Lower lobe of right lung (tissue), 2 donors: ENCODE measurements around the gene SAFB2. TPM values are rescaled to one million over a fixed set of nuclear protein-coding genes. Genes with fewer than 3 reads are reported as not detected.
"Not testable (repeated sequence)": the region's sequence is repeated elsewhere in the genome, so short reads cannot be mapped to it uniquely, and the experiment has no call there.

Source experiments
- ATAC-seq, 2 donors: fragments of 200-7000 bp; cut with Tn5 transposase; one replicate each; pipeline ENCODE4 v1.9.1; 2020 to 2022; ENCODE audit warnings: mild to moderate bottlenecking in 2 of 2, moderate library complexity in 2 of 2
- DNase-seq: peaks from one replicate; pipeline ENCODE4 v3.0.0-alpha.2; 2020
- H3K27ac ChIP-seq: fragments of 200-600 bp; one replicate; pipeline ENCODE4 v1.8.0; 2022
- H3K27me3 ChIP-seq: fragments of 200-600 bp; one replicate; pipeline ENCODE4 v1.8.0; 2022; ENCODE audit warnings: low read depth
- H3K36me3 ChIP-seq: fragments of 200-600 bp; one replicate; pipeline ENCODE4 v1.8.0; 2022; ENCODE audit warnings: mild to moderate bottlenecking
- H3K4me1 ChIP-seq: fragments of 200-600 bp; one replicate; pipeline ENCODE4 v1.8.0; 2022
- H3K4me3 ChIP-seq: fragments of 200-600 bp; one replicate; pipeline ENCODE4 v1.8.0; 2022; ENCODE audit warnings: mild to moderate bottlenecking
- H3K9me3 ChIP-seq: fragments of 200-600 bp; one replicate; pipeline ENCODE4 v1.8.0; 2022
- intact Hi-C: fragments of 100-400 bp; cut with DNase I; formaldehyde crosslinking; loops from one replicate; pipeline ENCODE4 v1.11.0; 2022
- total RNA-seq: library from RNA; stranded (reverse); fragmentation: NEBNext Ultra II Directional; extraction: Animal tissue kit (Norgen Biotek cat#: 25700); gene quantifications from one replicate; pipeline ENCODE4 v1.2.1, GENCODE V29; 2021
- TF ChIP-seq, protein P1 (sequence below): fragments of 200-600 bp; IDR thresholded peaks from one replicate; pipeline ENCODE4 v1.8.0; 2022; ENCODE audit warnings: antibody characterized with exemption, mild to moderate bottlenecking
- donor health status: DM: no; HTN: yes; CAD: no; lungs with severe emphysema.

The SAFB2 gene
- total RNA-seq, 1 donor from 2014 or later: 81.8 TPM

DNA sequence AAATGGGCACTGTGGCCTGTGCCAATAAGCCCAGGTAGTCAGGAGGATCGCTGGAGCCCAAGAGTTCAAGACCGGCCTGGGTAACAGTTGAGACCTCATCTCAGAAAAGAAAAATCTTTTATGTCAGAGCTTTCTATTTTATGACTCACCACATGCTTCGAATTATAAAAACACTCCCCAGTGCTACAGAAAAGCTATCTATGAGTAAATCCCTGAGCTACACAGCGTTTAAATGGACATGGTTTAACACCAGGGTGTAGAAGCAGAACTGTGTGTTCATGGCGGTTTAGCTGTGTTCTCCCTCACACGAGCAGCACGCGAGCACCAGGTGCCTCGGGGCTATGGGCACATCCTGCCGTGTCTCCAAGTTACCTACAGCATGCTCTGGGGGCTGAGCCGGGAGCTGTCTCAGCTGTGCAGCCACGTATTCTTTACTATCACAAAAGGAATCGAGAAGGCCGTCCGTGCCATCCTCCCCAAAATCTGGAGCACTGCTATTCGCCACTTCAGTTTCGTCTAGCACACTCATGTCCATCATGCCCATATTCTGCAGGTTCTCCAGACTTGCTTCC lies 6.7 kb downstream of the SAFB2 start:
- Histone ChIP-seq H3K9me3 (no peaks in the 10 kb centered on the region), H3K27me3 (no peaks in the 10 kb centered on the region), H3K4me1 (peaks cover 27% of the 10 kb centered on the region), H3K4me3 (no peak overlapping the region), H3K36me3 (peaks cover 93% of the 10 kb centered on the region), H3K27ac (no peak overlapping the region)
- DNase-seq (no peak), ATAC-seq (no peak)
- intact Hi-C loops: no loop called here
- TF ChIP-seq, protein P1, sequence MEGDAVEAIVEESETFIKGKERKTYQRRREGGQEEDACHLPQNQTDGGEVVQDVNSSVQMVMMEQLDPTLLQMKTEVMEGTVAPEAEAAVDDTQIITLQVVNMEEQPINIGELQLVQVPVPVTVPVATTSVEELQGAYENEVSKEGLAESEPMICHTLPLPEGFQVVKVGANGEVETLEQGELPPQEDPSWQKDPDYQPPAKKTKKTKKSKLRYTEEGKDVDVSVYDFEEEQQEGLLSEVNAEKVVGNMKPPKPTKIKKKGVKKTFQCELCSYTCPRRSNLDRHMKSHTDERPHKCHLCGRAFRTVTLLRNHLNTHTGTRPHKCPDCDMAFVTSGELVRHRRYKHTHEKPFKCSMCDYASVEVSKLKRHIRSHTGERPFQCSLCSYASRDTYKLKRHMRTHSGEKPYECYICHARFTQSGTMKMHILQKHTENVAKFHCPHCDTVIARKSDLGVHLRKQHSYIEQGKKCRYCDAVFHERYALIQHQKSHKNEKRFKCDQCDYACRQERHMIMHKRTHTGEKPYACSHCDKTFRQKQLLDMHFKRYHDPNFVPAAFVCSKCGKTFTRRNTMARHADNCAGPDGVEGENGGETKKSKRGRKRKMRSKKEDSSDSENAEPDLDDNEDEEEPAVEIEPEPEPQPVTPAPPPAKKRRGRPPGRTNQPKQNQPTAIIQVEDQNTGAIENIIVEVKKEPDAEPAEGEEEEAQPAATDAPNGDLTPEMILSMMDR: no peak

DNA sequence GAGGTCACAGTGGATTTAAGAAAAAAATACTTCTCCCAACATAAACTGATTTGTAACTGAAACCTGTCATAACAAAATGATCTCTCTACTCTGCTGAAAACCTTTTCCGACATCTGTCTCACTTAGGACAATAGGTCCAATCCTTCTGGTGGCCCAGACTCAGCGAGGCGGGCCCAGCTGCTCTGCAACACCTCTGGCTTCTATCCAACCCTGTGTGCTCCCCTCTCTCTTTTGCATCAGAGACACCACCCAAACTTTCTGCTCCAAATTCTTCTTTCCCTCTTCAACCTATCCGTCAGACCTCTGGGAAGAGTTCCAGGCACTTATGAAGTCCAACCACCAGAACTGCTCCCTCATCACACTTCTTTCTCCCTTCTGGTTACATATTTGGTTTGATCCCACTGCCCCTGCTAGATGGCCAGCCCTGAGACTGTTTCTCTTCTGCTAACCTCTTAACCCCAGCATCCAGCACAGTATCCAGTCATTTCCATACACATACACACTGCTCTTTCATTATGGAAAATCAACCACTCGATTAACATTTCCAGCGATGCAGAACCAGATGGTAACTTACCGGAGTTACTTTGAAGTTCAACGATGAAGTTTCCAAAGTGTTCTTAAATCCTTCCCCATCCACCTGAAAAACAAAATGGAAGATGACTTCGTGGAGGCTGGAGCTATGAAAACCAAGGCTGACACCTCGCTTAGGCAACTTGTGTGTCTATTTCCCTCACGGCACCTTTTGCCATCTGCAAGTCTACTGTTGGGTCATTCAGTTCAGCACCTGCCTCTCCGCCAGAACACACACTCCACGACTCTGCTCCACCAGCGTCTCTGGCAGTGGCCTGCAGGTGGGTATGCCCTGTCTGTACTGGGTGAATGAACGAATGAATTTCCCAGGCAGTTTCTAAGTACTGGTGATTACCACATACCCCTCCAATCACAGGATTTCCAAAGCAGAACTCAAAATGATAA lies 9.4 kb downstream of the SAFB2 start:
- H3K27ac ChIP-seq: no peak overlapping the region

DNA sequence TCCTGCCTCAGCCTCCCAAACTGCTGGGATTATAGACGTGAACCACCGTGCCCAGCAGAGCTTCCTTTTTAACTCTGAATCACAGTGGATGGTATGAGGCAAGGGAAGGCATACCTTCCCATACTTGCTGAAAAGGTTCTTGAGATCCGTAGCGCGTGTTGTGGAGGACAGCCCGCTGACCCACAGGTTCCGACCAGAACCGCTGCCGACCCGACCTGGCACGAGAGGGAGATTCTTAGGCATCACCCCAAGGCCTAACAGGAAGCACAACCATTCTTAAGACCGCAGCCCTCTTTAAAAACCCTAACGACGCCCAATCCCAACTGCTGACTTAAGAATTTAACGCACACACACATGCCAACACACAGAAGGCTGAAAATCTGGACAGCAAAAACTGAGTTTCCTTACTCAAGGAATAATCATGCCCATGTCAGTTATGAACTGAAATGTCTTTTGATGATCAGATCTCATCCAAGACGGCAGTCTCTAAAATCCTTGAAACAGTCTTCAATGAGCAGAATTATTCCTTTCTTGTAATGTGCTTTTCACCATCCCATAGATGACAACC lies 12.6 kb downstream of the SAFB2 start:
- intact Hi-C loops: no loop called here
- no peak overlapping the region for H3K4me3 ChIP-seq
- no peaks in the 10 kb centered on the region for H3K27me3 ChIP-seq
- no peak overlapping the region for H3K27ac ChIP-seq
- no peaks in the 10 kb centered on the region for H3K4me1 ChIP-seq
- H3K9me3 ChIP-seq: no peaks in the 10 kb centered on the region
- H3K36me3 ChIP-seq: peaks cover 92% of the 10 kb centered on the region
- DNase-seq (no peak), ATAC-seq (no peak)
- TF ChIP-seq, protein P1: no peak

More for the DNA sequence above, 9.4 kb downstream of the SAFB2 start:
- ATAC-seq: no peak
- H3K27me3 ChIP-seq: no peaks in the 10 kb centered on the region
- H3K4me1 ChIP-seq: peaks cover under 1% of the 10 kb centered on the region
- intact Hi-C loops: no loop called here
- DNase-seq: no peak
- H3K9me3 ChIP-seq: no peaks in the 10 kb centered on the region
- H3K36me3 ChIP-seq: peaks cover 92% of the 10 kb centered on the region
- TF ChIP-seq, protein P1: no peak
- H3K4me3 ChIP-seq: no peak overlapping the region

DNA sequence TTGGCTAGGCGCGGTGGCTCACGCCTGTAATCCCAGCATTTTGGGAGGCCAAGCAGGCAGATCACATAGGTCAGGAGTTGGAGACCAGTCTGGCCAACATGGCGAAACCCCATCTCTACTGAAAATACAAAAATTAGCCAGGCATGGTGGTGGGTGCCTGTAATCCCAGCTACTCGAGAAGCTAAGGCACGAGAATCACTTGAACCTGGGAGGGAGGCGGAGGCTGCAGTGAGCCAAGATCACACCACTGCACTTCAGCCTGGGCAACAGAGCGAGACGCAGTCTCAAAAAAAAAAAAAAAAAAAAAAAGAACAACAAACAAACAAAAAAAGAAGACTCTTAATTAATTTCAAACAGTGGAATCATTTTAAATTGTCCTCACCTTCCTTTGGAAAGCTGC lies 13.8 kb downstream of the SAFB2 start:
- H3K36me3 ChIP-seq: peaks cover 92% of the 10 kb centered on the region
- H3K9me3 ChIP-seq, DNase-seq, H3K27me3 ChIP-seq, intact Hi-C loops, H3K27ac ChIP-seq, H3K4me3 ChIP-seq, H3K4me1 ChIP-seq, ATAC-seq: not testable (repeated sequence)

DNA sequence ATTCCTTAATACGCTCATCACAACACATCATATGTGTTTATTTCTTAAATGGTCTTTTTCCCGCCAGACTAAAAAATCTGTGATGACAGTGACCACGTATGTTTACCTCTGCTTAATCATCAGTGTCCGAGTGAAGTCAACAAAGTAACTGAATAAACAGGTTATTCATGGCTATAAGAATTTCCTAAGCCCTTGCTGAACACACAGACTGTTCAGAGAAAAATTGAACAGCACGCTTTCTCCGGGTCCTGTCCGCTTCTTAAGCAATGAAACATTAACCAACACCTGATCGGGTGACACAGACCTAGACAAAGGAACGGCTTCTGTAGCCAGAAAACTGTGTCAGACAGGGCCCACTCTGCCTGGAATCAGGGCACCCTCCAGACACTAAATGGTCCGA lies 14.3 kb downstream of the SAFB2 start:
- ATAC-seq (no peak), DNase-seq (no peak)
- H3K36me3 ChIP-seq: peaks cover 92% of the 10 kb centered on the region
- H3K4me1 ChIP-seq: no peaks in the 10 kb centered on the region
- no peak overlapping the region for H3K4me3 ChIP-seq
- TF ChIP-seq, protein P1: no peak
- no peaks in the 10 kb centered on the region for H3K27me3 ChIP-seq
- H3K9me3 ChIP-seq: no peaks in the 10 kb centered on the region
- intact Hi-C loops: no loop called here
- H3K27ac ChIP-seq: no peak overlapping the region
